Measurements from ENCODE around the gene PROM1.

DNA sequence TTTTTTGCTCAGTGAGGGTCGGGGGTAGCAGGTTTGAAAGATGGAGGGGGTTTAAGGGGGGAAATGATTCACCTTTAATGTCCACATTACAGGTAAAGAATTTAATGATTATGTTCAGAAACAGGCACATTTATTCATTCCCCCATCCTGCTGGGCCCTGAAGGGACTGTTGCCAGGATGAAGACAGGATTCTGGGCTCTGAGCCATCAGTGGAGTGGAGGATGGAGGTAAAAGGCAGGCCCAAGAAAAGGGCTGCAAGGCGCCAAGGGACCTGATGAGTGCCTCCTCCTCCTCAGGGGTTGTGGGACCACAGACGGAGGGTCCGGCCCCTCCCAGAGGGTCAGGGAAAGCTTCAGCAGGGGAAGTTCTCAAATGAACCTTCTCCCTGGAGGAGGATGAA is 40.4 kb upstream of the PROM1 start:
- TF ChIP-seq, protein P1, sequence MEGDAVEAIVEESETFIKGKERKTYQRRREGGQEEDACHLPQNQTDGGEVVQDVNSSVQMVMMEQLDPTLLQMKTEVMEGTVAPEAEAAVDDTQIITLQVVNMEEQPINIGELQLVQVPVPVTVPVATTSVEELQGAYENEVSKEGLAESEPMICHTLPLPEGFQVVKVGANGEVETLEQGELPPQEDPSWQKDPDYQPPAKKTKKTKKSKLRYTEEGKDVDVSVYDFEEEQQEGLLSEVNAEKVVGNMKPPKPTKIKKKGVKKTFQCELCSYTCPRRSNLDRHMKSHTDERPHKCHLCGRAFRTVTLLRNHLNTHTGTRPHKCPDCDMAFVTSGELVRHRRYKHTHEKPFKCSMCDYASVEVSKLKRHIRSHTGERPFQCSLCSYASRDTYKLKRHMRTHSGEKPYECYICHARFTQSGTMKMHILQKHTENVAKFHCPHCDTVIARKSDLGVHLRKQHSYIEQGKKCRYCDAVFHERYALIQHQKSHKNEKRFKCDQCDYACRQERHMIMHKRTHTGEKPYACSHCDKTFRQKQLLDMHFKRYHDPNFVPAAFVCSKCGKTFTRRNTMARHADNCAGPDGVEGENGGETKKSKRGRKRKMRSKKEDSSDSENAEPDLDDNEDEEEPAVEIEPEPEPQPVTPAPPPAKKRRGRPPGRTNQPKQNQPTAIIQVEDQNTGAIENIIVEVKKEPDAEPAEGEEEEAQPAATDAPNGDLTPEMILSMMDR (IDR thresholded peaks at IDR 0.05; ENCODE audit: insufficient read depth, low read length, poor library complexity, severe bottlenecking): no peak
- no peak for TF ChIP-seq EZH2phosphoT487 (conservative IDR thresholded peaks at IDR 0.05; ENCODE audit: low read length)
